SK-N-SH treated with all-trans-retinoic acid at 6 μM for 48 hours (cell line): Measurements from ENCODE around the gene PHACTR2.
"Not testable (repeated sequence)": the region's sequence is repeated elsewhere in the genome, so short reads cannot be mapped to it uniquely, and the experiment has no call there.

Experiments
- ATAC-seq: fragments of 200-7000 bp; cut with Tn5 transposase; 3 replicates; pipeline ENCODE4 v1.9.1; 2020; ENCODE audit warnings: mild to moderate bottlenecking, moderate library complexity
- ARNTL ChIP-seq: fragments of 450-650 bp; formaldehyde crosslinking; IDR thresholded peaks from 2 replicates; pipeline ENCODE4 v1.5.0; 2020; ENCODE audit warnings: low read depth, mild to moderate bottlenecking, moderate library complexity, borderline replicate concordance
- BACH2 ChIP-seq: fragments of 250-450 bp; sonication (Bioruptor Pico); IDR thresholded peaks from 2 replicates; pipeline ENCODE4 v1.9.0; 2021; ENCODE audit warnings: mild to moderate bottlenecking, borderline replicate concordance
- CREB5 ChIP-seq: fragments of 250-450 bp; sonication (Bioruptor Pico); IDR thresholded peaks from 2 replicates; pipeline ENCODE4 v1.5.1; 2020; ENCODE audit warnings: low read depth, mild to moderate bottlenecking, moderate library complexity
- CSDC2 ChIP-seq: fragments of 250-450 bp; sonication (Bioruptor Pico); IDR thresholded peaks from 2 replicates; pipeline ENCODE4 v1.5.0; 2020; ENCODE audit warnings: mild to moderate bottlenecking, moderate library complexity
- CSRNP3 ChIP-seq: fragments of 250-450 bp; sonication (Bioruptor Pico); IDR thresholded peaks from 2 replicates; pipeline ENCODE4 v1.5.1; 2021; ENCODE audit warnings: mild to moderate bottlenecking, moderate library complexity
- ESRRG ChIP-seq: fragments of 250-450 bp; sonication (Bioruptor Pico); IDR thresholded peaks from 2 replicates; pipeline ENCODE4 v1.6.1; 2021; ENCODE audit warnings: mild to moderate bottlenecking
- OSR1 ChIP-seq: fragments of 250-450 bp; sonication (Bioruptor Pico); IDR thresholded peaks from 2 replicates; pipeline ENCODE4 v1.8.0; 2022; ENCODE audit warnings: moderate library complexity, mild to moderate bottlenecking, inconsistent platforms
- PATZ1 ChIP-seq: fragments of 250-450 bp; sonication (Bioruptor Pico); IDR thresholded peaks from 2 replicates; pipeline ENCODE4 v1.8.0; 2020; ENCODE audit warnings: mild to moderate bottlenecking, moderate library complexity, borderline replicate concordance
- PPARA ChIP-seq: fragments of 250-450 bp; sonication (Bioruptor Pico); IDR thresholded peaks from 2 replicates; pipeline ENCODE4 v1.5.0; 2020; ENCODE audit warnings: mild to moderate bottlenecking, borderline replicate concordance
- RARB ChIP-seq: fragments of 250-450 bp; sonication (Bioruptor Pico); IDR thresholded peaks from 2 replicates; pipeline ENCODE4 v1.8.0; 2021; ENCODE audit warnings: mild to moderate bottlenecking, moderate library complexity
- SNAI2 ChIP-seq: fragments of 250-450 bp; sonication (Bioruptor Pico); IDR thresholded peaks from 2 replicates; pipeline ENCODE4 v1.5.0; 2020; ENCODE audit warnings: mild to moderate bottlenecking, moderate library complexity
- TCF4 ChIP-seq: fragments of 250-450 bp; sonication (Bioruptor Pico); IDR thresholded peaks from 2 replicates; pipeline ENCODE4 v1.8.0; 2021; ENCODE audit warnings: mild to moderate bottlenecking, moderate library complexity, borderline replicate concordance
- TOX ChIP-seq: fragments of 250-450 bp; sonication (Bioruptor Pico); IDR thresholded peaks from 2 replicates; pipeline ENCODE4 v1.8.0; 2021; ENCODE audit warnings: mild to moderate bottlenecking, moderate library complexity, borderline replicate concordance
- ZC3H10 ChIP-seq: fragments of 250-450 bp; sonication (Bioruptor Pico); IDR thresholded peaks from 2 replicates; pipeline ENCODE4 v1.5.1; 2021; ENCODE audit warnings: mild to moderate bottlenecking, moderate library complexity
- ZFP3 ChIP-seq: fragments of 250-450 bp; sonication (Bioruptor Pico); IDR thresholded peaks from 2 replicates; pipeline ENCODE4 v1.5.0; 2020; ENCODE audit warnings: mild to moderate bottlenecking, moderate library complexity
- ZFP30 ChIP-seq: fragments of 450-650 bp; formaldehyde crosslinking; IDR thresholded peaks from 2 replicates; pipeline ENCODE4 v1.5.0; 2022; ENCODE audit warnings: mild to moderate bottlenecking, moderate library complexity
- ZNF565 ChIP-seq: fragments of 450-650 bp; formaldehyde crosslinking; conservative IDR thresholded peaks from 2 replicates; pipeline ENCODE4 v1.5.0; 2020; ENCODE audit warnings: low read depth, mild to moderate bottlenecking, moderate library complexity
- ZNF70 ChIP-seq: fragments of 450-650 bp; formaldehyde crosslinking; IDR thresholded peaks from 2 replicates; pipeline ENCODE4 v1.5.0; 2020; ENCODE audit warnings: mild to moderate bottlenecking, moderate library complexity
- ZNF8 ChIP-seq: fragments of 450-650 bp; formaldehyde crosslinking; IDR thresholded peaks from 2 replicates; pipeline ENCODE4 v1.5.0; 2020; ENCODE audit warnings: mild to moderate bottlenecking, moderate library complexity
- TF ChIP-seq, protein P1 (sequence below): fragments of 250-450 bp; sonication (Bioruptor Pico); IDR thresholded peaks from 2 replicates; pipeline ENCODE4 v1.5.0; 2020; ENCODE audit warnings: mild to moderate bottlenecking, moderate library complexity

The PHACTR2 gene

DNA sequence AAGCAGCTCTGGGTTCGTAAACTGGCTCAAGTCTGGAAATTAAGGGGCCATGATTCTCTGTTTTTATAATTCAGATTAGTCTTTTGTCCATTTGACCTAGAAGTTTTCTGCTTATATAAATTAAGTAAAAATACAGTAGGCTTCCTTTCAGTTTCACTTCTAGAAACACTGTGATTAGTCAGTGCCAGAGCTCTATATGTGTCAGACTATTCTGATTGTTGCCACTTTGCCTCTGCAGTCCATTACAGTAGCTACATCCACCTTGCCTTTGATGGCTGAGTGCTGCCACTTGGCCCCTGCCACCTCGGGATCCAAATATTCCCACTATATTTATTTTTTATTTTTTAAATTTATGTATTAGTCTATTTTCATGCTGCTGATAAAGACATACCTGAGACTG, 194.4 kb downstream of the PHACTR2 start:
- no peak for ATAC-seq

GRCh38 chr6:143873600-143873999, 195.8 kb downstream of the PHACTR2 start:
- not testable (repeated sequence) for ATAC-seq

More for the DNA sequence above, 194.4 kb downstream of the PHACTR2 start:
- TF ChIP-seq ZNF70 (CRISPR knock-in tag) (no peak), OSR1 (CRISPR knock-in tag) (no peak), ZFP3 (no peak), ZNF565 (CRISPR knock-in tag) (no peak), ESRRG (CRISPR knock-in tag) (no peak), ARNTL (CRISPR knock-in tag) (no peak), RARB (CRISPR knock-in tag) (no peak), ZFP30 (CRISPR knock-in tag) (no peak), BACH2 (CRISPR knock-in tag) (no peak), SNAI2 (no peak), CSRNP3 (CRISPR knock-in tag) (no peak), CREB5 (CRISPR knock-in tag) (no peak), ZNF8 (CRISPR knock-in tag) (no peak), CSDC2 (CRISPR knock-in tag) (no peak), TCF4 (CRISPR knock-in tag) (no peak), PATZ1 (no peak), TOX (no peak), PPARA (no peak), ZC3H10 (CRISPR knock-in tag) (no peak)
- TF ChIP-seq, protein P1, sequence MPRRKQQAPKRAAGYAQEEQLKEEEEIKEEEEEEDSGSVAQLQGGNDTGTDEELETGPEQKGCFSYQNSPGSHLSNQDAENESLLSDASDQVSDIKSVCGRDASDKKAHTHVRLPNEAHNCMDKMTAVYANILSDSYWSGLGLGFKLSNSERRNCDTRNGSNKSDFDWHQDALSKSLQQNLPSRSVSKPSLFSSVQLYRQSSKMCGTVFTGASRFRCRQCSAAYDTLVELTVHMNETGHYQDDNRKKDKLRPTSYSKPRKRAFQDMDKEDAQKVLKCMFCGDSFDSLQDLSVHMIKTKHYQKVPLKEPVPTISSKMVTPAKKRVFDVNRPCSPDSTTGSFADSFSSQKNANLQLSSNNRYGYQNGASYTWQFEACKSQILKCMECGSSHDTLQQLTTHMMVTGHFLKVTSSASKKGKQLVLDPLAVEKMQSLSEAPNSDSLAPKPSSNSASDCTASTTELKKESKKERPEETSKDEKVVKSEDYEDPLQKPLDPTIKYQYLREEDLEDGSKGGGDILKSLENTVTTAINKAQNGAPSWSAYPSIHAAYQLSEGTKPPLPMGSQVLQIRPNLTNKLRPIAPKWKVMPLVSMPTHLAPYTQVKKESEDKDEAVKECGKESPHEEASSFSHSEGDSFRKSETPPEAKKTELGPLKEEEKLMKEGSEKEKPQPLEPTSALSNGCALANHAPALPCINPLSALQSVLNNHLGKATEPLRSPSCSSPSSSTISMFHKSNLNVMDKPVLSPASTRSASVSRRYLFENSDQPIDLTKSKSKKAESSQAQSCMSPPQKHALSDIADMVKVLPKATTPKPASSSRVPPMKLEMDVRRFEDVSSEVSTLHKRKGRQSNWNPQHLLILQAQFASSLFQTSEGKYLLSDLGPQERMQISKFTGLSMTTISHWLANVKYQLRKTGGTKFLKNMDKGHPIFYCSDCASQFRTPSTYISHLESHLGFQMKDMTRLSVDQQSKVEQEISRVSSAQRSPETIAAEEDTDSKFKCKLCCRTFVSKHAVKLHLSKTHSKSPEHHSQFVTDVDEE (CRISPR knock-in tag) = no peak

DNA sequence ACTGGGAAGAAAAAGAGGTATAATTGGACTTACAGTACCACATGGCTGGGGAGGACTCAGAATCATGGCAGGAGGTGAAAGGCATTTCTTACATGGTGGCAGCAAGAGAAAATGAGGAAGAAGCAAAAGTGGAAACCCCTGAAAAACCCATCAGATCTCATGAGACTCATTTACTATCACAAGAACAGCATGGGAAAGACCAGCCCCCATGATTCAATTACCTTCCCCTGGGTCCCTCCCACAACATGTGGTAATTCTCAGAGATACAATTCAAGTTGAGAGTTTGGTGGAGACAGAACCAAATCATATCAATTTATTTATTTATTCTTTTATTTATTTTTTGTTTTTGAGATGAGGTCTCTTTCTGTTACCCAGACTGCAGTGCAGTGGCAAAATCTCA, 196.7 kb downstream of the PHACTR2 start:
- ATAC-seq = not testable (repeated sequence)

DNA sequence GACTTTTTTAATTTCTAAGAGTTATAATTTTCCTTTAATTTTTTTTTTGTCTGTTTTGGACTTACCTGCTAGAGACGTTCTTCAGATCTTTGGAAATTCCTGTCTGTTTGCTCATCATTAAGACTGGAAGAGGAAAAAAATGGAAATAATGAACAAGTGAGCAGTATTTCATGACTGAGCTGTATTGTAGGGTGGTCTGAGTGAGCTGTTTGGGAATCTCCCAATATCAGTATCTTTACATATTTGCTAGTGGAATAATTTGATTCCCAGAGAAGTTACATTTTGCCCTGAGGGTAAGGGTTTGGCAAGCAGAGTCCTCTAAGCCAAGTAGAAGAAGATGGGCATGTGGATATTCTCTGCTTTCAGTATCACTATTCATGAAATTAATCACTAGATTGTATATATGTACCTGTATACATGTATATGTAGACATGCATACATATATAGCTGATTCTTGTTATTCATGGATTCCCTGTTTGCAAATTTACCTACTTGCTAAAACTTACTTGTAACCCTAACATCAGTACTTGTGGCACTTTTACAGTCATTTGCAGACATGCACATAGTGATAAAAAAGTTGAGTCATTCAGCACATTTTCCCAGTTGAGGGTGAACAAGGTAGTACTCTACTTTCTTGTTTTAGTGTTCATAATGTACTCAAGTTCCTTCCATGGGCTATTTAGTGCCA, 200.0 kb downstream of the PHACTR2 start:
- no peak for TF ChIP-seq ZC3H10 (CRISPR knock-in tag)
- TF ChIP-seq, protein P1 (CRISPR knock-in tag) = no peak
- TF ChIP-seq TOX = no peak
- TF ChIP-seq ESRRG (CRISPR knock-in tag) = no peak
- TF ChIP-seq CREB5 (CRISPR knock-in tag) = no peak
- no peak for TF ChIP-seq ZNF70 (CRISPR knock-in tag)
- TF ChIP-seq RARB (CRISPR knock-in tag) = no peak
- TF ChIP-seq CSDC2 (CRISPR knock-in tag) = no peak
- no peak for TF ChIP-seq ZFP30 (CRISPR knock-in tag)
- no peak for TF ChIP-seq SNAI2
- no peak for TF ChIP-seq ZFP3
- TF ChIP-seq ZNF8 (CRISPR knock-in tag) = no peak
- no peak for TF ChIP-seq ARNTL (CRISPR knock-in tag)
- no peak for TF ChIP-seq TCF4 (CRISPR knock-in tag)
- TF ChIP-seq OSR1 (CRISPR knock-in tag) = no peak
- no peak for TF ChIP-seq ZNF565 (CRISPR knock-in tag)
- TF ChIP-seq PPARA = no peak
- no peak for ATAC-seq
